NOMO-1 treated with dmso at 0.1 percent for 144 hours (cell line): ENCODE data around the gene ATP2B3.

Source experiments
- DNase-seq: peaks from one replicate; lab custom pipeline; 2025; ENCODE audit not compliant: unreplicated experiment; lab: John Stamatoyannopoulos, UW

Gene ATP2B3

DNA sequence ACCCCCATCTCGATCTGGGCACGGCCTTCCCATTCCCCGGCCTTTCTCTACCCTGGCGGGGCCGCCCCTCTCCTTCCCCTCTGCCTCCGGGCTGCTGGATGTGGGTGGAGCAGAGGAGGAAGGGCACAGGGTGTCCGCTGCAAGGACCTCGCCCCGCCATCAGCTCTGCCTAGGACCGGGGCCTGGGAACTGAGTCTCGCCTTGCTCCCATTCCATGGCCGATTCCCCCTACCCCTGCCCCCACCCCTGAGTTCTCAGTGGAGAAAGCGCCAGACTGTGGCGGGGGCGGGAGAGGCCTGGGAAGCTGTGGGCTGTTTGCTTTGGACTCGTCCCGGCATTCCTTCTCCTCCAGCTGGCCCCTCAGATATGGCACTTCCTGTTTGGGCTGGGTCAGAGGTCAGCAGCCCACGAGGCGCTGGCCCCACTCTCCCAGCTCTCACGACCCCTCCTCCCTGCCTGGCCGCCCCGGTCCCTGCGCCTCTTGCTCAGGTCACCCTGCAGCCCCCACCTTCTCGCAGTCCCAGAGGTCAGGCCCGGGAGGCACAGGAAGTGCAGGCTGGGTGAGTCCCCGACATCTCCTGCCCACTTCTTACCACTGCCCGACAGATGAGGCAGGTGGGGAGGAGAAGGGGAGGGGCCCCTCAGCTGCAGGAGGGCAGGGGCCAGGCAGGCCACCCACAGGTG, 29.1 kb upstream of the ATP2B3 start:
- DNase-seq, result no peak

DNA sequence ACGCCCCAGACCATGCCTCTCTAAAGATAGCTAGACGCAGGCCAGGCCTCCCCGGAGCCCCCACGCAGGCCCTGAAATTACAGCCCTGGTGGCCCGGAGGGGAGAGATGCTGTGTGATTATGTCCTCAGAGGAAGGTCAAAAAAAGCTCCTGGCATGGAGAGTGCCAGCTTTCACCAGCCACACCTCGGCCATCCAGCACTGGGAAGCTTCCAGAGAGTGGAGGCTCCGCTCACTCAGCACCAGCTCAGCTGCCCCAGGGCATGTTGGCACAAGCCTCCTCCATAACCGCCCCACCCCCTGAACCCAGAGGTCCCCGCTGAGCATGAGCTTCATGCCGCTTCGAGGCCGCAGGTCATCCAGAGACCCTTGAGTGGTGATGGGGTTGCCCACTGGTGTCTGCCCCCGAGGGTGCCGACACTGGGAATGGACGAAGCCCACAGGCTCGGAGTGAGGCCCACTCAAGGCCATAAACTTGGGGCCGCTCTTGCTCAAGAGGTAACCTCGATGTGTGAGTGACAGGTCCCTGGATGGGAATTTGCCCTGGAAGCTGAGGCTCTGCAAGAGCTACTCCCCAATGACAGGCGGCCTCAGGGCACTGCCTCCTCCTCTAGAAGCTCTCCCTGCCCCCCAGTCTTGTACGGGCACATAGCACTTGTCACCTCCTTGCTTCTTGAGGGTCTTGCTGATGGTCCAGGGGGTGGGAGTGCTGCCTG, 27.1 kb upstream of the ATP2B3 start:
- DNase-seq, result no peak

DNA sequence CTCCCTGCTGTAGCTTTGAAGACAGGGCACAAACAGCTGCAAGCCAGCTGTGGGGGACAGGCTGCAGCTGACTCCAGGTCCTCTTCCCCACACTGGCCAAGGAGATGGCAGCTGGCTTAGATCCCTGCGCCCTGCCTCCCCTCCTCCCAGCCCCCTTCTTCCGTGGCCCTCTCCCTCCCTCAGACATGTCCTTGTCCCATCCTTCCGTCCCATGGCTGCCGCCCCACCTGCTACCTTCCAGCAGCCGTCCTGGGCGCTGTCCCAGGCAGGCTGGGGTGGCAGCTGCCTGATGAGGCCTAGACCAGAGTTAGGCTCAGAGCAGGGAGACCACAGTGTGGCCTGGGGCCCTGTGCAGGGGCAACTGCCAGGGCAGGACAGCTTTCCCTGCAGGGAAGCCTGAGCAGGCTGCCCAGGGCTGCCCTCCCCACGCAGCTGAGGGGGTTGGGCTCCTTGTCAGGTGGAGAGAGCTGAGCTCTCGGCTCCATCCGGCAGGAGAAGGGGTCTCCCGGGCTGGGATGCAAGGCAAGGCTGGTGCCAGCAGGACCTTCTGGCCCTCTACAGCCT, 26.0 kb upstream of the ATP2B3 start:
- no peak for DNase-seq

DNA sequence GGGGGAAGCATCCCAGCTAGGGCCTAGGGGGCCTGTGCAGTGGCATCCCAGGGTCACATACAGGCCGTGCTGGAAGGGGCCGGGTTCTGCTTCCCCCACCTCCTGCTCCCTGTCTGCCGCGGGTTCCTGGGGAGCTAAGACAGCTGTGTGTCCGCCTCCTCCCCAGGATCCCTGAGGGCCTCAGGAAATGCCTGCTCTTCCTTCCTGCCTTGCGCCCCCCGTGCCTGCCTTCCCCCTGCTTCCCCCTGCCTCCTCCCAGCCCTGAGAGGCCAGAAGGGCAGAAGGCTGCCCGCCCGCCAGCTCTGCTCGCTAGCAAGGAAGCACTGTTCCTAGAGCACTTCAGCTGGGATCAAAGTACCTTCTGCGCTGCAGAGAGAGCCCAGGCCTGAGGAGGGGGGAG, 25.5 kb upstream of the ATP2B3 start:
- DNase-seq, result no peak

DNA sequence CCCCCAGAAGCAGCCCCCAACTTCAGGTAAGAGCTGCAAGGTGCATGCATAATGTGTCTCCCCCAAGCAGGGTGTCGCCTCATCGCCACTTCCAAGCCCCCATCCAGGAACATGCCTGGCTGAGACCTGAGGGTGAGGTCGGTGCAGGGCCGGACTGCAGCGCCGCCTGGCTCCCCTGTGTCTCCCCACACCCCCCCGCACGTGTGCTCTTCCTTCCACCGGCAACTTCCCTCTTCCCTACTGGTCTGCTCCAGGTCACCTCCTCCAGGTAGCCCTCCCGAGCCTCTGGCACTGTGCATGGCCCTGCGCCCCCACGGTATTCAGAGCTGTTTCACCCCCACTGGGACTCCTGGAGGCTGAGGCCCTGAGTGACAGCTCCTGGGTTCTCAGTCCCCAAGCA, 24.9 kb upstream of the ATP2B3 start:
- no peak for DNase-seq

DNA sequence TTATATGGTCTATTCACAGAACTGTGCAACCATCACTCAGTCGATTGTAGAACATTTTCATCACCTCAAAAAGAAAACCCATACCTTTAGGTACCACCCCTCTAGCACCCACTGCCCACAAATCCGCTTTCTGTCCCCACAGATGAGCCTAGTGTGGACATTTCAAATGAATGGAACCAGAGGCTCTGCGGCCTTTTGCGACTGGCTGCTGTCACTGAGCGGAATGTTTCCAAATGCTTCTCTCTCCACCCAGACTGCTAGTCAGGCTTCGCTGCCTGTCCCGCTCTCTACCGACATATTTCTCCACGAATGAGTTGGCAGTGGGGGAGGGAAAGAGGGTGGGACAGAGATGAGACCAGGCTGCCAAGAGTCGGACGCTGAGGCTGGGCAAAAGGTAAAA, 24.4 kb upstream of the ATP2B3 start:
- no peak for DNase-seq

DNA sequence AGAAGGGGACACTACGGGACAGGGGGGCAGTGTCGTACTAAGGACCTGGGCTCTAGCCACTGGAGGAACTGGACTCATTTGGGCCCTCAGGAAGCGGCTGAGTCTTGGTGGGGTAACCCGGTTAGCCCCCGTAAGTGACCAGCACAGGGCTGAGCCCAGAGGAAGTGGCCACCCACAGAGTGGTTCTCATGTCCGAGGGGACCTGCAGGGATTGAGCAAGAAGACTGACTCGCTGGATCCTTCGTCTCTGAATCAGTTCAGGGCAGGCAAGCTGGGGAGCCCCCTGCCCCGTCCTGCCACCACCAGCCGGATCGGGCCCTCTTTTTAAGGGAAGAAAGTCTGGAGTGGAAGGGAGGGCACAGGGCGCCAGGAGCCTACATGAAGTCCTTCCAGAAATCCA, 23.4 kb upstream of the ATP2B3 start:
- DNase-seq, result no peak

DNA sequence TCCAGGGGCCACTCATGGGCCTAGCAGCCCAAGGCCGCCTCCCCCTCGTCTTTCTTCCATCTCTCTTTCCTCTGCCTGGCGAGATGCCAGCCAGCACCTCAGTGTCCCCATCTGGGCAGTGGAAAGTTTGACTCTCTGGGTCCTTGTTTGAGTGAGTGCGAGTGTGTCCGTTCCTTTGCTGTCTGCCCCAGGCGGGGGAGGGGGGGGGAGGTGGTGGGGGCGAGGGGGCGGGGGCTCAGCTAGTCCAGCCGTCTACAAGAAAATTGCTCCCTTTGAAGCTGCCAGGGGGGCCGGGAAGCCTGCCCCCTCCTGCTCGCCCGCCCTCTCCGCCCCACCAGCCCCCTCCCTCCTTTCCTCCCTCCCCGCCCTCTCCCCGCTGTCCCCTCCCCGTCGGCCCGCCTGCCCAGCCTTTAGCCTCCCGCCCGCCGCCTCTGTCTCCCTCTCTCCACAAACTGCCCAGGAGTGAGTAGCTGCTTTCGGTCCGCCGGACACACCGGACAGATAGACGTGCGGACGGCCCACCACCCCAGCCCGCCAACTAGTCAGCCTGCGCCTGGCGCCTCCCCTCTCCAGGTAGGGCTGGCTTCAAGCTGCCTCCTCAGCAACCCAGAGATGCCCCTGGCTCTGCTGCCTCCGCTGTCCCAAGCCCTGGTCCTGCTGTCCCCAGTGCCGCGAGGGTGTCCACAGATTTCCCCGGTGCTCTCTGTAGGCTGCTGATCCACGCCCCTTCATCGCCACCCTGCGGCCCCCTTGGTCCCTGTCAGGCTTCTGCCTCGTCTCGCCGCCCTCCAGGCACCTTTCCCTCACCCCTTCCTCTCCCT, 22.7 kb upstream of the ATP2B3 start, which contains the start of gene BGN:
Gene BGN, plus strand, starts transcription at position 440 of the 821 bp plus-strand sequence. CDS start 9,652 bp downstream, outside the sequence.
- no peak for DNase-seq

DNA sequence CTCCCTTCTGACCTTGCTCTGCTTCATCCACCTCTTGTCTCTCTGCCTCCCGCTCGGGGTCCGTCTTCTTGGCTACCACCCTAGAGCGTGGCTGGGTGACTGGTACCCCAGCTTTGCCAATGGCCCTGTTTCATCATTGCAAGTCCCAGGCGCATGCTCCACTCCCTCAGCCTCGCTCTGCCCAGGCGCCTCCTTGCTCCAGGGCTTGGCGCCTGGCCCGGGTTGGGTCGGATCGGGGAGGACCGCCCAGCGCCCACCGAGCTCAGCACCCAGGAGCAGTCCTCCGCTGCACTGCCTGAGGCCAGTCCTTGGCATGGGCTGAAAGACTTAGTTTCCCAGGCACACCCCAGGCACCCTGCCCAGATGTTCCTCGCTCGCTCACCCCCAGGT, 22.1 kb upstream of the ATP2B3 start:
- DNase-seq, result no peak

DNA sequence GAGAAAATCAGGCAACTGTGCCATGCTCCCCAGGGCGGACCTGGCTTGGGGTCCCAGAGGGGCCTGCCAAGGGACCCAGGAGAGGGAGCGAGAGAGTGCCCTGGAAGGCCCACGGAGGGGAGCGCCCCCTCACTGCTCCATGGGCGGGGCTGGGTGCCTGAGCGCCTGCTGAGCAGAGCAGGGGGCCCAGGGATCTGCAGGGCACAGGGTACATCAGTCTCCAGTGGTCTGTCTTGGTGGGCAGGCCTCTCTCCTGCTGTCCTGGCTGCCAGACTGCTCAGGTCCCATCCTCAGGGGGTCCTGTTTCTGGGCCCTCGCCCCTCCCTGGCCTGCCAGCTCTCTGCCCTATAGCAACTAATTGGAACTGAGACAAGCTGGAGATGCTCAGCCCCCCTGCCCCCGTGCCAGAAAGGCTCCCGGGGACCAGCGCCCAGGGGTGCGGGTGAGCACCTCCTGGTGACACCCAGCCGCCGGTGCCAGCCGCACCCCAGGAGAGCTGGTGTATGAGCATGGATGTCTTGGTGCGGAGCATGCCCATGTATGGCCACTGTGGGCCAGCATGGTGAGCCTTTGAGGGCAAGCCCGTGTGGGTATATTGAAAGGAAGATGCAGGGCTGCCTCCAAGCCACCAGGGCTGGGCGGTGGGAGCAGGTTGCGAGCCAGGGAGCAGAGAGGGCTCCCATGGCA, 21.4 kb upstream of the ATP2B3 start:
- no peak for DNase-seq

DNA sequence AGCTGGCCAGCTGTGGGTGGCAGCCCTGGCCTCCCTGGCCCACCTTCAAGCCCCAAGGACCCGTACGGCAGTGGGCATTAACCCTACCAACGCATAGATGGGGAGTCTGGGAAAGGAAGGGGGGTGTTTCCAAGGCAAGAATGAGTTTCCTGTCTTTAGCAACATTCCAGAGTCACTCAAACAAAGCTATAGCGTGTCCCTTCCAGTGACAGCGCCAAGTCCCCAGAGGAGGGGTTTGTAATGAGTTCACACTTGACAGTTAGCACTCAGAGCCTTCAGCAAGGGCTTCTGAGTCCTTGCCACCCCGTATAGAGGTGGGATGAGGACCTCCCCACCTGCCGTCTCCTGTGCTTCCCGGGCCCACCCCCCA, 20.9 kb upstream of the ATP2B3 start:
- no peak for DNase-seq

DNA sequence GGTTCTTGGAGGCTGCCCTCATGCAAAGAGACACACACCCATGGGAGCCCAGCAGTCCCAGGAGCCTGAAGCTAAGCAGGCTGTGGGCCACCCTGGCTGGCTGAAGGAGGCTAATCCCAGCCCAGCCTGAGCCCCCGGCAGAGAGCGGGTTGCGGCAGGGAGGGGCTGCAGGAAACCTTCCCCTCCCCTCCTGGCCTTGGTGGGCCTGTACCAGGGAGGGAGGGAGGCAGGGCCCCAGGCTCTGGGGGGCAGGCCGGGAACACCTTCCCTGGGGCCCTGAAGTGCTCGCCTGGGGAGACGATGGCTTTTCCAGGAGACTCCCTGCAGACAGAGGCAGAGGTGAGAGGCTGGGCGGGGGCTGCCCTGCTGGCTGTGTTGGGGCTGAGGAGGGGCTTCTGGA, 19.0 kb upstream of the ATP2B3 start:
- no peak for DNase-seq

DNA sequence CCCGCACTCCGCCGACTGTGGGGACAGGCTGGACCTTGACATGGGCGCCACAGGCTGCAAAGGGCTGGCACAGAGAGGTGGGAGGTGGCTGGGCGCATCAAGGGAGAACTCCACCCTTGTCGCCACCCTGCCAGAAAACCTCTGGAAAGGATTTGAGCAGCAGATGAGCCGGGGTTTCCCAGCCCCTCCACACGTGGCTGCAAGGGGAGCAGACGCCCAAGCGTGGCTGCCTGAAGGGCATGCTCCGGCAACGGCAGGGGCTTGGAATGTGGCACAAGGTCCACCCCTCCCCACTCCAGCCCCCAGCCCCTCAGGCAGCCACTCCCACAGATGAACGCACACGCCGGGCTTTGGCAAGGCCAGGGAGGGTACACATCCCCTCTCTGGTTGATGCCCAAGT, 18.1 kb upstream of the ATP2B3 start:
- DNase-seq, result no peak

DNA sequence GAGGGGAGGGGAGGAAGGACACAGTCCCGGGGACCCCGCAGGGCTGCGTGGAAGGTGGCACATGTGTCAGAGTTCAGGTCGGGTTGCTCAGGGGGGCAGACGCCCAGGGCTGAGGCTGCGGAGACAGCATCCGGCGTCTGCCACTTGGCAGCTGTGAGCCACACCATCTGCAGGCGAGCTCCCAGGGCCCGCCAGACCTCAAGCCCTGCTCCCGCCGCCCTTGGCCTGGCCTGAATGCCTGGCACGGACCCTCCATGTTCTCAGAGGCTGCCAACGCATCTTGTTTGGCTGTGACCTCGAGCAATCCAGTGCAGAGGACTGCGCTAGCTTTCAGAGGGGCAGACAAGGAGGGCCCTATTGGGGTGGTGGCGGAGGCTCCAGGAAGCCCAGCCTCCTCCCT, 17.6 kb upstream of the ATP2B3 start:
- DNase-seq, result no peak

DNA sequence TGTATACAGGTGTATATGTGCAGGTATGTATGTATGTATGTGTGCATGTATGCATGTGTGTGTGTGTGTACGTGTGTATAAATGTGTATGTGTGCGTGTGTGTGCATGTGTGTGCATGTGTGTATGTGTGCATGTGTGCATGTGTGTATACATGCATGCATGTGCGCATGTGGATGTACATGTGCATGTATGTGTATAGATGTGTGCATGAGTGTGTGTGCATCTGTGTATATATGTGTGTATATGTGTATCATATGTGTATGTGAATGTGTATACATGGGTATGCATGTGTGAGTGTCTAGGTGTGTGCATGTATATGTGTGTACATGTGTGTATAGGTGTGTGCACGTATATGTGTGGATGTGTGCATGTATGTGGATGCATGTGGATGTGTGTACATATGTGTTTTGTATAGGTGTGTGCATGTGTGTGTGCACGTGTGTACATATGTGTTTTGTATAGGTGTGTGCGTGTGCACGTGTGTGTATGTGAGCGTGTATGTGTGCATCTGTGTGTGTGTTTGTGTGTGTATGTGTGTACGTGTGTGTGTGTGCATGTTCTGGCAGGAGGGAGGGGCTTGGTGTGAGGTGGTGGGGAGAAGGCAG, 16.7 kb upstream of the ATP2B3 start:
- no peak for DNase-seq

DNA sequence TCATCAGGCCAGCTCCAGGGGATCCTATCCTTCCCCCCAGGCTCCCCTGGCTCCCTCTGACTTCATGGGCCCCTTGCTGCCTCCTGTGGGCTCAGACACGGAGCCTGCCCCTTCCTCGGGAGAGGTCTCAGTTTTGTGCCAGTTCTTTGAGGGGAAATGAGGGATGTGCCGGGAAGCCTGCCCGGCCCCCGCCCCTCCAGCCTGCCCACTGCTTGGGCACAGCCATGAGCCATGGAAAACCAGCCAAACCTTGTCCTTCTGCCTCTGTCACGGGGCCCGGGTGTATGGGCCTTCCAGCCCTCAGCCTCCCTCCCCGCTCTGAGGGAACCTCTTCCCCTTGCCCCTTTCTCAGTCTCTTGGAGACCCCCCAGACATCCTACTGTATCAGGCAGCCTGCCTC, 15.9 kb upstream of the ATP2B3 start:
- DNase-seq, result no peak

DNA sequence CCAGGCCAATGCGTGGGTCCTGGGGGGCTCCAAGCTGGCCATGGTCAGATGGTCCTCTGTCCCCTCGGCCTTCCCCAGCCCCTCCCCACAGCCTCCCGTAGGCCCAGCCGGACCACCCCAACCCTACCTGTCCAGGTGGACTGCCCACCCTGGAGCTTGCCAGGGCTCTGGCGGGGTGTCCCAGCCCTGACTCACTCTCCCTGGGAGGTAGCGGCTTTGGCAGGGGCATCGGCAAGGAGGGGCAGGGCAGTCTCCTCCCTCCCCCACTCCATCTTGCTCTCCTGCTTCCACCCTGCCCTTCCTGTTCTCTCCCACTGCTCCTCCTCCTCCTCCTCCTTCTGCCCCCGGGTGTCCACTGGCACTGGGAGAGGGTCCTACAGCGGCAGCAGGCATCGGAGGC, 15.3 kb upstream of the ATP2B3 start:
- no peak for DNase-seq

DNA sequence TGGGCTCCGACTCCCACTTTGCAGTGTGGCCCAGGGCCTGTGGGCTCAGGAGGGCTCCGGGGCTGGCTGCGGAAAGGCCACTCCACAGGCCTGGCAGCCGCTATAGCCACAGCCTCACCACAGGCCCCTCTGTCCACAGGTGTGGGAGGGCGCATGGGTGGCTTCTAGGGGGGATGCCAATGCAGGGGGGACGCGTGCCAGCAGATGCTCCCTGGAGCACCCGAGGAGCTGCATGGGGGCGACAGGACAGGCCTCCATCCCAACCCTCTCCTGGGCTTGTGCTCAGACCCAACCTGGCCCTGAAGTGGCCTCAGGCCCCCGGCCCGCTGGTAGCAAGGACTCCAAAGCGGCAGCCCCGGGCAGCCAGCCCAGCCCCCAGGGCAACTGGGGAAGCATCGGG, 14.6 kb upstream of the ATP2B3 start:
- DNase-seq, result no peak

DNA sequence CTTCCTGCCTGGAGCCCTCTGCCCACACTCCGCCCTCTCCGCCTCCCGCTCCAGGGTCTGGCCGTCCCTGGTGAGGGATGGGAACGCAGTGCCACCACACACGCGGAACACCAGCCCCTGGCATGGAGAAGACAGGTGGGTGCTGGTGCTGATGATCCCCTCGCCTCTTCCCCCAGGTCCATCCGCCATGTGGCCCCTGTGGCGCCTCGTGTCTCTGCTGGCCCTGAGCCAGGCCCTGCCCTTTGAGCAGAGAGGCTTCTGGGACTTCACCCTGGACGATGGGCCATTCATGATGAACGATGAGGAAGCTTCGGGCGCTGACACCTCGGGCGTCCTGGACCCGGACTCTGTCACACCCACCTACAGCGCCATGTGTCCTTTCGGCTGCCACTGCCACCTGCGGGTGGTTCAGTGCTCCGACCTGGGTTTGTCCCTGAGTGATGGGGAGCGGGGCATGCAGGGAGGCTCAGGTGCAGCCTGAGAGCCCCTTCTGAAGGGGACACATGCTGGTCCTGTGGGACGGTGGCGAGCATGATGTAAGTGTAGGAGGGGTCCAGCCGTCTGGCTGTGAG, 12.9 kb upstream of the ATP2B3 start:
- no peak for DNase-seq

DNA sequence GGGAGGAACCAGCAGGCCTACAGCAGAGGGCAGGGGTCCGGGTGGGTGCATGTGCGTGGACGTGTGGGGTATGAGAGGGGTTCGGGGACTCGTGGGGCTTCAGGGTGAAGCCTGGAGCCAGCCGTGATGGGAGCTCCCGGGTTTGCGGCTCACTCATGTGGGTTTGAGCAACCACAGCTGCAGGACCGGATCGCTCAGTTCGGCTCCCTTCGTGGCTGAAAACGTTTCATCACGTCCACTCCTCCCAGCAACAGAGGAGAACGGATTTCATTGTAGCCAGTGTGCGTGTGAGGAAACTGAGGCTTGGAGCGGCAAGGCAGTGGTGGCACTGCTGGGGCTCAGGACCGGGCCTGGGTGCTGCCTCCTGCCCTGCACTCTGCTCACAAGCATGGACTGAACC, 12.1 kb upstream of the ATP2B3 start:
- no peak for DNase-seq
